Body of pancreas (tissue), 4 donors: Measurements from ENCODE around the gene CYP4Z1. TPM values are rescaled to one million over a fixed set of nuclear protein-coding genes. Genes with fewer than 3 reads are reported as not detected.
"Not testable (repeated sequence)": the region's sequence is repeated elsewhere in the genome, so short reads cannot be mapped to it uniquely, and the experiment has no call there.

Source experiments
- ATAC-seq: fragments of 150-250 bp; one replicate; pipeline ENCODE4 v1.9.1; 2016
- DNase-seq, 4 donors: peaks; one replicate each; pipeline ENCODE4 v3.0.0-alpha.2; 2019
- H3K27ac ChIP-seq, 4 donors: fragments of 200-600 bp; sonication (generic); 1 replicate in 3 of 4; 2 replicates in 1 of 4; pipeline versions ENCODE4 v1.5.1 to v1.6.1; 2016 to 2019; ENCODE audit warnings: mild to moderate bottlenecking in 1 of 4, mixed read lengths in 1 of 4, moderate library complexity in 1 of 4
- H3K27me3 ChIP-seq, 2 donors: fragments of 200-600 bp; sonication (generic); one replicate each; pipeline ENCODE4 v1.6.0; 2016; ENCODE audit warnings: mild to moderate bottlenecking in 1 of 2
- H3K36me3 ChIP-seq, 2 donors: fragments of 200-600 bp; sonication (generic); replicated peaks in 1 of 2; 2 replicates each; pipeline ENCODE4 v1.5.1; 2016; ENCODE audit warnings: low read depth in 2 of 2; ENCODE audit not compliant: insufficient read depth in 1 of 2
- H3K4me1 ChIP-seq: fragments of 200-600 bp; sonication (generic); one replicate; pipeline ENCODE4 v1.6.0; 2016
- H3K4me3 ChIP-seq, 2 donors: fragments of 200-600 bp; sonication (generic); 1 replicate in 1 of 2; 2 replicates in 1 of 2; pipeline ENCODE4 v1.5.1; 2016 to 2019
- H3K9me3 ChIP-seq, 3 donors: fragments of 200-600 bp; sonication (generic); 1 replicate in 2 of 3; 2 replicates in 1 of 3; pipeline ENCODE4 v1.5.1; 2016
- CTCF ChIP-seq, 7 experiments: fragments of 450-650 bp in 4 of 7; fragments of 200-600 bp in 3 of 7; sonication (generic) in 3 of 7; IDR thresholded peaks; one replicate each; pipeline ENCODE4 v1.5.1; 2016 to 2019; ENCODE audit warnings: antibody characterized with exemption in 7 of 7
- POLR2A ChIP-seq, 3 donors: fragments of 450-650 bp; IDR thresholded peaks; one replicate each; pipeline ENCODE4 v1.6.1; 2016; ENCODE audit warnings: antibody characterized with exemption in 3 of 3, mild to moderate bottlenecking in 2 of 3
- WGBS, 2 donors: methylation state at CpG; one replicate each; pipeline ENCODE4 v1.1.5; 2017; 5-methylcytosine and 5-hydroxymethylcytosine counted together
- intact Hi-C: fragments of 100-400 bp; cut with DNase I; formaldehyde crosslinking; loops from one replicate; pipeline ENCODE4 v1.15.1; 2023
- total RNA-seq, 2 donors: library from RNA; depleted of rRNA; stranded (reverse); fragments of >200 nt; gene quantifications; one replicate each; pipeline ENCODE4 v1.1.0, GENCODE V29; 2016

The CYP4Z1 gene
- total RNA-seq, 2 donors from 2014 or later, result 0.52 to 2.3 TPM

- Histone ChIP-seq H3K27ac (no peak overlapping the region), H3K4me3 (no peak overlapping the region), H3K9me3 (no peaks in the 10 kb centered on the region), H3K27me3 (no peaks in the 10 kb centered on the region), H3K4me1 (no peaks in the 10 kb centered on the region), H3K36me3 (no peaks in the 10 kb centered on the region)
- ATAC-seq, result no peak
- no peak for TF ChIP-seq POLR2A (IDR thresholded peaks at IDR 0.05)
- no peak for TF ChIP-seq CTCF (IDR thresholded peaks at IDR 0.05)
- intact Hi-C loops, result no loop called here
- 24 to 42% methylated on average over 6 of the region's 6 CpGs for WGBS, 2 donors
- DNase-seq, result no peak
These were observed 80.2 kb downstream of the CYP4Z1 start for GRCh38 chr1:47147047-47147785.

GRCh38 chr1:47149162-47149561, 82.1 kb downstream of the CYP4Z1 start:
- H3K36me3 ChIP-seq, H3K4me1 ChIP-seq, H3K4me3 ChIP-seq, H3K27ac ChIP-seq, DNase-seq, H3K9me3 ChIP-seq, H3K27me3 ChIP-seq, intact Hi-C loops, ATAC-seq: not testable (repeated sequence)
- 38 to 47% methylated on average over 8 to 9 of the region's 9 CpGs for WGBS, 2 donors

GRCh38 chr1:47156457-47156856, 89.4 kb downstream of the CYP4Z1 start:
- H3K27ac ChIP-seq, H3K27me3 ChIP-seq, intact Hi-C loops, DNase-seq, ATAC-seq, H3K4me1 ChIP-seq, H3K9me3 ChIP-seq, H3K4me3 ChIP-seq, H3K36me3 ChIP-seq: not testable (repeated sequence)

GRCh38 chr1:47157957-47158356, 90.9 kb downstream of the CYP4Z1 start:
- H3K9me3 ChIP-seq, H3K36me3 ChIP-seq, H3K4me1 ChIP-seq, H3K4me3 ChIP-seq, DNase-seq, H3K27me3 ChIP-seq, ATAC-seq, H3K27ac ChIP-seq, intact Hi-C loops: not testable (repeated sequence)
- 79 to 82% methylated on average over 3 of the region's 3 CpGs for WGBS, 2 donors

- Histone ChIP-seq H3K27ac (no peak overlapping the region), H3K27me3 (no peaks in the 10 kb centered on the region), H3K4me1 (no peaks in the 10 kb centered on the region), H3K9me3 (no peaks in the 10 kb centered on the region), H3K36me3 (no peaks in the 10 kb centered on the region), H3K4me3 (no peak overlapping the region)
- DNase-seq (no peak), ATAC-seq (no peak)
- TF ChIP-seq CTCF (IDR thresholded peaks at IDR 0.05) (no peak), POLR2A (IDR thresholded peaks at IDR 0.05) (no peak)
- intact Hi-C loops, result no loop called here
These were observed 93.7 kb downstream of the CYP4Z1 start for GRCh38 chr1:47160716-47161115.

GRCh38 chr1:47161298-47162040, 94.4 kb downstream of the CYP4Z1 start:
- TF ChIP-seq CTCF (IDR thresholded peaks at IDR 0.05) (no peak), POLR2A (IDR thresholded peaks at IDR 0.05) (no peak)
- DNase-seq (no peak), ATAC-seq (no peak)
- H3K36me3 ChIP-seq, result no peaks in the 10 kb centered on the region
- no peaks in the 10 kb centered on the region for H3K9me3 ChIP-seq
- intact Hi-C loops, result no loop called here
- no peak overlapping the region for H3K27ac ChIP-seq
- no peak overlapping the region for H3K4me3 ChIP-seq
- no peaks in the 10 kb centered on the region for H3K4me1 ChIP-seq
- H3K27me3 ChIP-seq, result no peaks in the 10 kb centered on the region
- WGBS, 2 donors, result 41 to 58% methylated on average over 5 of the region's 5 CpGs
